Activated CD8-positive, alpha-beta T cell treated with anti-CD3 and anti-CD28 coated beads for 36 hours (primary cell): ENCODE results near the gene IFI27. TPM values are rescaled to one million over a fixed set of nuclear protein-coding genes. Genes with fewer than 3 reads are reported as not detected.

Experiments
- ATAC-seq: fragments of 200-7000 bp; cut with Tn5 transposase; one replicate; pipeline ENCODE4 v1.10.0; 2021; ENCODE audit warnings: mild to moderate bottlenecking, moderate library complexity
- CTCF ChIA-PET: fragments of 350-600 bp; sonication (Branson Sonifier 250); formaldehyde crosslinking; loops from one replicate; lab custom pipeline; 2021; ENCODE audit warnings: antibody characterized with exemption; lab: Charles Lee
- POLR2A ChIA-PET: fragments of 350-600 bp; sonication (Branson Sonifier 250); formaldehyde crosslinking; loops from one replicate; lab custom pipeline; 2021; ENCODE audit warnings: antibody characterized with exemption; lab: Charles Lee
- DNase-seq: peaks from one replicate; pipeline ENCODE4 v3.0.0-alpha.2; 2020
- H3K27ac Mint-ChIP-seq: one replicate; pipeline ENCODE4 v1.8.0; 2021; ENCODE audit warnings: mild to moderate bottlenecking, mixed read lengths
- H3K27me3 Mint-ChIP-seq: one replicate; pipeline ENCODE4 v1.8.0; 2021; ENCODE audit warnings: mixed read lengths
- H3K36me3 Mint-ChIP-seq: one replicate; pipeline ENCODE4 v1.8.0; 2021; ENCODE audit warnings: low read depth, mixed read lengths
- H3K4me1 Mint-ChIP-seq: one replicate; pipeline ENCODE4 v1.8.0; 2021; ENCODE audit warnings: low read depth, mixed read lengths
- H3K4me3 Mint-ChIP-seq: one replicate; pipeline ENCODE4 v1.8.0; 2021; ENCODE audit warnings: mild to moderate bottlenecking, moderate library complexity, mixed read lengths
- H3K9me3 Mint-ChIP-seq: one replicate; pipeline ENCODE4 v1.8.0; 2021; ENCODE audit warnings: mixed read lengths
- intact Hi-C: fragments of 100-400 bp; cut with micrococcal nuclease; formaldehyde crosslinking; loops from one replicate; pipeline ENCODE4 v1.10.0; 2022
- total RNA-seq, 2 experiments: library from RNA; stranded (reverse); gene quantifications; one replicate each; pipeline ENCODE4 v1.2.3, GENCODE V29; 2021
- TF ChIP-seq, protein P1 (sequence below): fragments of 200-600 bp; IDR thresholded peaks from one replicate; pipeline ENCODE4 v1.8.0; 2022; ENCODE audit warnings: antibody characterized with exemption, mild to moderate bottlenecking

The IFI27 gene
- total RNA-seq, 2 experiments from 2014 or later: 0.86 to 4.1 TPM

DNA sequence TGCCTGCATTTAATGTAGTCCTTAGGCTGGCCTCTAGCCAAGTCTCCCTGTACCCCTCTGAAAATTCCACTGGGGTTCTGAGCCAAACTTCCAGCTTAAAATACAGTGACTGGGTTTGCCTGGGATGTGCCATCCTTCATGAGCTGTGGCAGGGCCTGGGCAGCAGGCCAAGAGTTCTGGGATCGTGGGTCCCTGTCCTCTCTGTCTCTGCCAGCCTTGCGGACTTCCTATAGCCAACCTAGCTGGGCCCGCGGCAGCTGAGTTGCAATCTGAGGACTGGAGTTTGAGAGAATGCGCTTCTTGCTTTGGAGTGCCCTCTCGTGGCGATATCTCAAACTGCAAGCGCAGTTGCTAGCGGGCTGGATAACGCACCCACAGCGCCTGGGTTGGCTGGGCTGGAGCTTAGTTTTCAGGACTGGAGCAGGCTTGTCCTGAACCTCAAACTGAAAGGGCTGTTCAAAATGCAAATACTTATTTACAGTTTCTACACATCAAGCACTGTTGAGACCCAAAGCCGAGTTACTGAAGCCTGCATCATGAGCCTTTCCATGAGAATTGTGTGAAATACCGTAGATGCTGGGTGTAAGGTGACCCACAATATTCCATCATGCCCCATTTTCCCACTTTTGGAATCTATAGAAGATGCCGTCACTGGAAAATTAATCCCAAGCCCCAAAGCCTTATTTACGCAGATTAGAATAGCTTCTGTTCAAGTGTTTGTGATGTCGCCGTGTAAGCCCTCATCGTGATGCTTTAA is 26.2 kb downstream of the IFI27 start:
- peak; percentile 93 for DNase-seq
- no peaks in the 10 kb centered on the region for H3K36me3 Mint-ChIP-seq
- POLR2A ChIA-PET: interaction anchor here (1.1 kb wide), 1 partner anchor 9 kb away, joined by 3 read pairs; no protein-coding TSS in a partner anchor

DNA sequence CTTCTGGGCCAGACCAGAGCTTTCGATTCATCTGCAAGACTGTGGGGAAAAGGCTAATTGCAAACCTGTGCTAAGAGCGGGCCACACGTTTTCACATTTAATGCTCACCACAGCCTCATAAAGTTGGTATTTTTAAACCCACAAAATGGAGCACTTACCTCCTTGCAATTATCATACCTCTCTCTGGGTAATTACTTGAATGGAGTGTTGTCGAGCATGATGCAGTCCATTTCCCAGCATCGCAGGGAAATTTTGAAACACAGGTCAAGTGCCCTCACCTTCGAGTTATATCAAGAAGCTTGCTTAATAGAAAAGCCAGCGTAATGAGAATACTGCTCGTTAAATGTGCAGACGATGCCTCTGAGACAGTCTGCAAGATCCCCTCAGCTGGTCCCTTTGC is 27.7 kb downstream of the IFI27 start:
- Mint-ChIP-seq H3K36me3 (no peaks in the 10 kb centered on the region), H3K27ac (no peak overlapping the region), H3K27me3 (peaks cover 15% of the 10 kb centered on the region), H3K9me3 (peaks cover 5% of the 10 kb centered on the region), H3K4me1 (peaks cover 2% of the 10 kb centered on the region), H3K4me3 (no peak overlapping the region)
- DNase-seq (no peak), ATAC-seq (no peak)
- intact Hi-C loops: loop anchor here (10.0 kb wide), 1 partner anchor 183 kb away; no protein-coding TSS in a partner anchor
- ChIA-PET POLR2A (no interaction called here), CTCF (interaction anchor here (0.8 to 8.5 kb wide), 8 partner anchors 13 to 199 kb away, joined by 3 to 115 read pairs (median 4); no protein-coding TSS in a partner anchor)
- TF ChIP-seq, protein P1, sequence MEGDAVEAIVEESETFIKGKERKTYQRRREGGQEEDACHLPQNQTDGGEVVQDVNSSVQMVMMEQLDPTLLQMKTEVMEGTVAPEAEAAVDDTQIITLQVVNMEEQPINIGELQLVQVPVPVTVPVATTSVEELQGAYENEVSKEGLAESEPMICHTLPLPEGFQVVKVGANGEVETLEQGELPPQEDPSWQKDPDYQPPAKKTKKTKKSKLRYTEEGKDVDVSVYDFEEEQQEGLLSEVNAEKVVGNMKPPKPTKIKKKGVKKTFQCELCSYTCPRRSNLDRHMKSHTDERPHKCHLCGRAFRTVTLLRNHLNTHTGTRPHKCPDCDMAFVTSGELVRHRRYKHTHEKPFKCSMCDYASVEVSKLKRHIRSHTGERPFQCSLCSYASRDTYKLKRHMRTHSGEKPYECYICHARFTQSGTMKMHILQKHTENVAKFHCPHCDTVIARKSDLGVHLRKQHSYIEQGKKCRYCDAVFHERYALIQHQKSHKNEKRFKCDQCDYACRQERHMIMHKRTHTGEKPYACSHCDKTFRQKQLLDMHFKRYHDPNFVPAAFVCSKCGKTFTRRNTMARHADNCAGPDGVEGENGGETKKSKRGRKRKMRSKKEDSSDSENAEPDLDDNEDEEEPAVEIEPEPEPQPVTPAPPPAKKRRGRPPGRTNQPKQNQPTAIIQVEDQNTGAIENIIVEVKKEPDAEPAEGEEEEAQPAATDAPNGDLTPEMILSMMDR: no peak

More for the DNA sequence above, 26.2 kb downstream of the IFI27 start:
- Mint-ChIP-seq H3K4me1 (peaks cover 2% of the 10 kb centered on the region), H3K9me3 (peaks cover 5% of the 10 kb centered on the region), H3K27me3 (peaks cover 15% of the 10 kb centered on the region), H3K27ac (no peak overlapping the region), H3K4me3 (no peak overlapping the region)
- CTCF ChIA-PET: interaction anchor here (0.6 to 8.5 kb wide), 69 partner anchors 9 to 492 kb away, joined by 3 to 115 read pairs (median 5); partner anchors contain the start of genes DDX24, IFI27, IFI27L1 and OTUB2
- TF ChIP-seq, protein P1: peak; percentile 95
- peak; percentile 96 for ATAC-seq
- intact Hi-C loops: loop anchor here (1.0 to 10.0 kb wide), 3 partner anchors 44 to 182 kb away; no protein-coding TSS in a partner anchor

GRCh38 chr14:94139006-94139405 is 28.5 kb downstream of the IFI27 start:
- intact Hi-C loops: loop anchor here (10.0 kb wide), 1 partner anchor 184 kb away; no protein-coding TSS in a partner anchor
- TF ChIP-seq, protein P1: no peak
- H3K36me3 Mint-ChIP-seq: no peaks in the 10 kb centered on the region
- peaks cover 5% of the 10 kb centered on the region for H3K9me3 Mint-ChIP-seq
- peaks cover 12% of the 10 kb centered on the region for H3K27me3 Mint-ChIP-seq
- peaks cover 2% of the 10 kb centered on the region for H3K4me1 Mint-ChIP-seq
- H3K4me3 Mint-ChIP-seq: no peak overlapping the region
- ChIA-PET POLR2A (no interaction called here), CTCF (interaction anchor here (0.8 to 8.5 kb wide), 7 partner anchors 13 to 199 kb away, joined by 3 to 115 read pairs (median 3); no protein-coding TSS in a partner anchor)
- ATAC-seq (no peak), DNase-seq (no peak)
- H3K27ac Mint-ChIP-seq: no peak overlapping the region

- TF ChIP-seq, protein P1: no peak
- Mint-ChIP-seq H3K9me3 (peaks cover 5% of the 10 kb centered on the region), H3K27me3 (peaks cover 12% of the 10 kb centered on the region), H3K4me1 (peaks cover 3% of the 10 kb centered on the region), H3K27ac (no peak overlapping the region), H3K36me3 (no peaks in the 10 kb centered on the region), H3K4me3 (no peak overlapping the region)
- ATAC-seq (no peak), DNase-seq (no peak)
- intact Hi-C loops: loop anchor here (10.0 kb wide), 1 partner anchor 185 kb away; no protein-coding TSS in a partner anchor
- CTCF ChIA-PET: interaction anchor here (1.1 to 8.5 kb wide), 5 partner anchors 12 to 200 kb away, joined by 3 to 115 read pairs (median 4); no protein-coding TSS in a partner anchor
- POLR2A ChIA-PET: no interaction called here
Measured at GRCh38 chr14:94139421-94139820, 28.9 kb downstream of the IFI27 start.
